NCI-H1417 treated with DMSO at 0.1 percent for 48 hours (cell line): Measurements from ENCODE around the gene CDC42EP3.

Experiments used
- DNase-seq: peaks from one replicate; lab custom pipeline; 2025; lab: John Stamatoyannopoulos, UW

CDC42EP3 gene

DNA sequence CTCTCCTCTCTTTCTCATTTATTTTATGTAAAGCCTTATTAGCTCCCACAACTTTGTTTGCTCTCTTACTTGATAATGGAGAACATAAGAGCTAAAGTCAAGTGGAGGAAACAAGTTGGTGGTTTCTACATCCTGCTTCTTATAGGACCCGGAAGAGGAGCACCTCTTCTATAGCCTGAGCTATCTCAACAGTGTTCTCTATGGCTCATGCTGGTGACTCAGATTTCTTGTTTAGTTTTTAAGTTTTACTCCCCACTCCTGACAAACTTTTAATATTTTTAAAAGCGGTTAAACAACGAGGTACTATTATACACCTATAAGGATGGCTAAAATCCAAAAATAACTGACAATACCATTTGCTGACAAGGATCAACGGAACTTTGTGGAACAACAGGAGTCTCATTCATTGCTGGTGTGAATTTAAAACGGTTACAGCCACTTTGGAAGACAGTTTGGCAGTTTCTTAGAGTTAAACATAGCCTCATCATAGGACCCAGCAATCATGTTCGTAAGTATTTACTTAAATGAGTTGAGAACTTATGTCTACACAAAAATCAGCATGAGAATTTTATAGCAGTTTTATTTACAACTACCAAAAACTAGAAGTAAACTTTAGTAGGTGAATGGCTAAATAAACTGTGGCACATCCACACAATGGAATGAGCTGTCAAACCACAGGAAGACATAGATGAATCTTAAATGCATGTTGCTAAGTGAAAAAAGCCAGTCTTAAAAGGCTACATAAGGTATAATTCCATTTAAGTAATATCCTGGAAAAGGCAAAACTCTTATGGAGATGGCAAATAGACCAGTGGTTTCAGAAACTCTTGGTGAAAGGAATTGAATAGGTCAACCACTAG, 12.7 kb upstream of the CDC42EP3 start:
- DNase-seq: no peak

DNA sequence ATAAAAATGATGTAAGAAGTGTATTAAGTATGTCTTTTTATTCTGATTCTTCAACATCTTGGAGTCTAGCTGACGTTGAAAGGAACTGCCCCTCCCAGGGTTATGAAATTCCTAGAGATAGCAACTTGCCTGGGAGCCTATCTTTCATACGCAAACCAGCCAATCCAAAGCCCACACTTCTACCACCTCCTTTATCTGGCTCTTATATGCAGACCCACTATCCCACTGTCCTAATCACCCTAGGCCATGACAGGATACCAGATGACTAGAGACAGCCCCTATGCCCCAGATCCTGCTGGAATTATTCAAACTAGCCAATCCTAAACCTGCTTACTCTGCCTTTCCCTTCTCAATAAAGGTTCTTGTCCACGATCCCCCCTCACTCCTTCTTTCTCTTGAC, 11.8 kb upstream of the CDC42EP3 start:
- no peak for DNase-seq

- DNase-seq: no peak
Observed at GRCh38 chr2:37682473-37682872, 11.0 kb upstream of the CDC42EP3 start.

- no peak for DNase-seq
Observed at GRCh38 chr2:37681587-37681986, 10.1 kb upstream of the CDC42EP3 start.

- DNase-seq: no peak
Observed at GRCh38 chr2:37679072-37679695, 7.7 kb upstream of the CDC42EP3 start.

GRCh38 chr2:37676274-37676673, 4.8 kb upstream of the CDC42EP3 start:
- DNase-seq: no peak

- no peak for DNase-seq
Observed at GRCh38 chr2:37674946-37675345, 3.5 kb upstream of the CDC42EP3 start.

DNA sequence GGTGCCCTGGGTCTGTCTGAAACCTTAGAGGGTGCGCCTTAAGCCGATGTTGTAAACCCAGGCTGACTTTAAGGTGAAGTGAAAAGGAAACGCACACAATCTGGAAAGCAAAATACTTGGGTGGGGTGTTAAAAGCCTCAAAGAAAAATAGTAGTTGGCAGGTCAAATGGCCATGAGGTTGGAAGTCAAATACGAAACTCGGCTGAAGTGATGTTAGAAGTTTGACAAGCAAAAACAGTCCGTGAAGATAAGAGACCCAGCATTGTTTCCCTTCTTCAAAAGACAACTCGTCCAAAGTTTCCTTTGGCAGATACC, 1.4 kb upstream of the CDC42EP3 start:
- no peak for DNase-seq

GRCh38 chr2:37672104-37672869, 845 bp upstream of the CDC42EP3 start:
- DNase-seq: peak; percentile 59

- peak; percentile 73 for DNase-seq
Observed at GRCh38 chr2:37671816-37672103, 318 bp upstream of the CDC42EP3 start.

DNA sequence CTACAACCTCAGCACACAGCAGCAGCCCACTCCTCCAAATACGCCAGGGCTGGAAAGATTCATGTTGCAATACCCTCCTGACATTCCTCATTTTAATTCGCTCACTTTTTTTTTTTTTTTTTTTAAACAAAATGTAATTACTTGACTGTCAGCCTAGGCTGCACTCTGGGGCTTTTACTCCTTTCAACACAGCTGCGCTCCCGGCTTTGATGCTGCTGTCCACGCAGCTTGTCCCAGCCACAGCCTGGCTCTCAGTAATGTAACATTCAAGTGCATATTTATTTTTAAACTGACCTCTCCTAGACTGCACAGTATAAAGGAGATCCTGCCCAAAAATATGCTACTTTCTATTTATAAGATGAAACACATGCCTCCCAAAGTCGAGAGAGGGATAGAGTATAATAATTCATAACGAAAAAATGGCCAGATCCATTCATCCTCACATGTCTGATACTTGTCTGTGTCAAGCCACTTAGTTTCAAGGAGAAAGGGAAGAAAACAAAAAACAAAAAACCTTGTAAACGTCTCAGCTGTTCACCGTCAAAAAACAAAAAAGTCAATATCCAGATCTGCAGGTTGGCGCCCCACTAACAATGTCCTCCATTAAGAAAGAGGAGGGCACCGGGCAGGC, 949 bp downstream of the CDC42EP3 start:
- no peak for DNase-seq

DNA sequence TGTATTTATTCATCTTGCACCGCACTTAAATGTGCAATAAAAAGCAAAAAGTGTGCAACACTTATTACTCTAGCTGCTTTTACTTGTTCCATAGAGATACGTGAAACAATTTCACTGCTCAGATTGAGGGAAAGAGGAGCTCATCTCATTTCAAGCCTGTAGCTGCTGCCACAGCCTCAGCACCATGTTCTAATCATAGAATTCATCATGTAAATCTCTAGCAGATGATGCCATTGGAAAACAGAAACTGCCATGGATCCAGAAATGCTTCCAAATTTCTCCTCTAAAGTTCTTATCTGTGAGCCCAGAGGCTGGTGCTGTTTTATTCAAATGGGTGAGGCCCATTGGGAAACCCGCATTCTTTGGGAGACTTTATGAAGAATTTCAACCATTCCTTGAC, 2.0 kb downstream of the CDC42EP3 start:
- no peak for DNase-seq

DNA sequence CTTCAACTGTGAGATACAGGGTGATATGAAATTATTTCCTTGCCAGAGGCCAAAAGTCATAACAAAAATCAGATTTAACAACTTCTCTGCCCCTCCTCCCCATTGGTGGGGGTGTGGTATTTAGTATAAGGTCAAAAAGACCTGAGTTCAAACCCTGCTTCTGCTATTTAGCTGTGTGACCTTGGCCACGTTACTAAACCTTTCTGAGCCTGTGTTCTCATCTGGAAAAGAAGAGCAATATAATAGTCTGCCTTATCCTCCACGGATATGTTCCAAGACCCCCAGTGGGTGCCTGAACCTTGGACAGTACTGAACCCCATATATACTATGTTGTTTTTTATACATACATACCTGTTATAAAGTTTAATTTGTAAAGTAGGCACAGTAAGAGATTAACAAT, 3.7 kb downstream of the CDC42EP3 start:
- DNase-seq: no peak

DNA sequence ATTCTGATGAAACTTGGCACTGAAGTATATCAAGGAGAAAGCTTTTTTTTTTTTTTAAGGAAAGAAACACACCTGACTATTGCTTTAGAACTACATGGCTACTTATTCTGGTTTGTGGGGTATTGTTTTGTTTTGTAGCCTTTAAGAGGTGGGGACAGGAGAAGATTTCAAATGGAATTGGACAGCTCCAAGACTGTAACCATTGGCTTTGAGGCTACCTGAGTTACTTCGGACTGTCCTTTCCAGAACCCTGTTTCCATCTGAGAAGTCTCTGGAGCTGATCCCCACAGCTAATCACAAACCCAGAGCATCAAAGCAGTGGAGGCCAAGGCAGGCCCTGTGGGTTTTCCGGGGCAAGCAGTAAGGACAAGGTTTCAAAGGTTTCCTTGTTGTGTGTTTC, 4.7 kb downstream of the CDC42EP3 start:
- no peak for DNase-seq

DNA sequence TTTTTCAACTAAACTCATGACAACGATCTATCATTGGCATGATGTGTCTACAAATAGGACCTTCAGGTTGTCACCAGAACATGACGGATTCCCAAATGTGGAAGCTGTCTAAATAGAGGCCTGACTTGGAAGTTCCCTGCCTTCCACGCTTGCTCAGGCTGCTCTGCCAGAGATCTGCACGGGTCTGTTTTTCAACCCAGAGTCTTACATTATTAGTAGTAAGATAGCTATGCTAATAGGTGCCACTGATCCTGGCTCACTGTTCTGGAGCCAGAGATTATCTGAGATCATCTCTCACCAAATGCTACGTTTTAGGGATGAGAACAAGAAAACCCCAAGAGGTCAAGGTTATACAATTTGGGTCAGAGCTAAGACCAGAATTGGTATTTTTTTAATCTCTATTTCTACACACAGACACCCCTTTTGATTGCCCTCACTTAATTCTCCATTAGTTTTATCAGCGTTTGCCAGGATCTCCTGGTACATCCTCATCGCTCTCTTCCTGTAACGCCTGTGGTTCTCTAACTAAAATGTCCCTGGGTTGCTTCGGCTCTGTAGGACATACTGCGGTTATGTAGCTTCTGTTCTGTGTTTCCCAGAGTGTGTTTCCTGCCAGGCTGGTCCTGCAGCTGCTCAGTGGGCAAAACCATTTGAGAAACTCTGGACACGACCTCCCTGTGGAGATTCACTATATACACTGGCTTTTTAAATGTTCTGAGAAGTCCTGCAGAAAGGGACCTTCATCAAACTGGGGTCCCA, 5.7 kb downstream of the CDC42EP3 start:
- no peak for DNase-seq

GRCh38 chr2:37665043-37665442, 6.4 kb downstream of the CDC42EP3 start:
- DNase-seq: no peak

DNA sequence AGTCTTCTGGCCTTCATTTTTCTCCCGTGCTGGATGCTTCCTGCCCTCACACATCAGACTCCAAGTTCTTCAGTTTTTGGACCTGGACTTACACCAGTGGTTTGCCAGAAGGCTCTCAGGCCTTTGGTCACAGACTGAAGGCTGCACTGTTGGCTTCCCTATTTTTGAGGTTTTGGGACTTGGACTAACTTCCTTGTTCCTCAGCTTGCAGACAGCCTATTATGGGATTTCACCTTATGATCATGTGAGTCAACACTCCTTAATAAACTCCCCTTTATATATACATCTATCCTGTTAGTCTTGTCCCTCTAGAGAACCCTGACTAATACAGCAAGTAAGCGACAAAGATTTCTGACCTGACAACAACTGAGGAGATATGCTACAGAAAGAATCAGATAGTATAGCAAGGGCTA, 7.2 kb downstream of the CDC42EP3 start:
- DNase-seq: no peak

- DNase-seq: no peak
Observed at GRCh38 chr2:37663390-37663789, 8.1 kb downstream of the CDC42EP3 start.

- no peak for DNase-seq
Observed at GRCh38 chr2:37659723-37660122, 11.7 kb downstream of the CDC42EP3 start.

DNA sequence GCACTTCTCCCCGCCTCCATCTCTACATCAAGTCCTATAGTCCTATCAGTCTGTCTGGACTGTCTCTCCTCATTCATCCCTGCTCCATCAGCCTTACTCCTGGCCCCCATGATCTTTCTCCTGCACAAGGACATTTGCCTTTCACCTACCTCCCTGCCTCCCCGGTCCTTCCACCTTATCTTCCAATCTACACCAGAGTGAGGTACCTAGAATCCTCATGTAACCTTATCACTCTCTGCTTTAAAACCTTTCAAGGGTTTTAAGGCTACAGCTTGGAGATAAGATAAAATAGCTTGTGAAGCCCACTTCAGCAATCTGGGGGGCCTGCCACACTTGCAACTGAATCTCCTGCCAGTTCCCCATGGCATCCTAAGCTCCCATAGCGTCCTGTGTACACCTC, 12.8 kb downstream of the CDC42EP3 start:
- DNase-seq: no peak

DNA sequence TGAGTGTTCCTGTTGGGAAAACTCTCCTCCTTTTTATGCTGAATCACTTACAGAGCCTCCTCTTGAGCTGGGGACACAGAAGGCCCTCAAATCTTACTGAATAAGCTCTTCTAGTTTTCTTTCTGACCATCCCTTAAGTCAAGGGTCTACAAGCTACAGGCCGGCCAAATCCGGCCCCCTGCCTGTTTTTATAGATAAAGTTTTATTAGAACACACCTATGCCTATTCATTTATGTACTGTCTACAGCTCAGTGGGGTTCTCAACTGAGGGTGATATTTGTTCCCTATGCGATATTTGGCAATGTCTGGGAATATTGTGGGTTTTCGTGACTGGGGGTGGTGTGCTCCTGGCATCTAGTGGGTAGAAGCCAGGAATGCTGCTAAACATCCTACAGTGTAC, 14.0 kb downstream of the CDC42EP3 start:
- no peak for DNase-seq
